ENCODE results near the gene ZBTB21.
"Not testable (repeated sequence)": the region's sequence is repeated elsewhere in the genome, so short reads cannot be mapped to it uniquely, and the experiment has no call there.

ZBTB21 gene

GRCh38 chr21:42017022-42017421 is 6.9 kb upstream of the ZBTB21 start:
- DNase-seq, result no peak

GRCh38 chr21:42016364-42016985 is 6.3 kb upstream of the ZBTB21 start:
- no peak for DNase-seq

- DNase-seq, result no peak
Measured at GRCh38 chr21:42013931-42014330, 3.8 kb upstream of the ZBTB21 start.

- DNase-seq, result no peak
Measured at GRCh38 chr21:42013376-42013775, 3.2 kb upstream of the ZBTB21 start.

- no peak for DNase-seq
Measured at GRCh38 chr21:42012763-42013329, 2.7 kb upstream of the ZBTB21 start.

- DNase-seq, result no peak
Measured at GRCh38 chr21:42012344-42012743, 2.2 kb upstream of the ZBTB21 start.

GRCh38 chr21:42010507-42011495 is 641 bp upstream of the ZBTB21 start:
- peak; percentile 47 for DNase-seq

- DNase-seq, result peak; percentile 13
Measured at GRCh38 chr21:42009018-42009830, 936 bp downstream of the ZBTB21 start.

GRCh38 chr21:42007356-42007940 is 2.7 kb downstream of the ZBTB21 start:
- DNase-seq, result no peak

- DNase-seq, result no peak
Measured at GRCh38 chr21:42006765-42007164, 3.4 kb downstream of the ZBTB21 start.

- no peak for DNase-seq
Measured at GRCh38 chr21:42004406-42005199, 5.6 kb downstream of the ZBTB21 start.

GRCh38 chr21:42003051-42003461 is 7.1 kb downstream of the ZBTB21 start:
- DNase-seq, result no peak

- DNase-seq, result no peak
Measured at GRCh38 chr21:42002421-42002958, 7.7 kb downstream of the ZBTB21 start.

- DNase-seq, result no peak
Measured at GRCh38 chr21:42001781-42002180, 8.4 kb downstream of the ZBTB21 start.

GRCh38 chr21:42000908-42001307 is 9.3 kb downstream of the ZBTB21 start:
- DNase-seq, result no peak

- no peak for DNase-seq
Measured at GRCh38 chr21:41997657-41998056, 12.5 kb downstream of the ZBTB21 start.

GRCh38 chr21:41995577-41995976 is 14.6 kb downstream of the ZBTB21 start:
- DNase-seq, result no peak

GRCh38 chr21:41994613-41995012 is 15.5 kb downstream of the ZBTB21 start:
- DNase-seq, result not testable (repeated sequence)

- DNase-seq, result no peak
Measured at GRCh38 chr21:41993744-41994143, 16.4 kb downstream of the ZBTB21 start.

GRCh38 chr21:41992576-41992975 is 17.6 kb downstream of the ZBTB21 start:
- DNase-seq, result no peak

- DNase-seq, result no peak
Measured at GRCh38 chr21:41991659-41992058, 18.5 kb downstream of the ZBTB21 start.

All from NCI-H1105 treated with DMSO at 0.1 percent for 48 hours (cell line).